Measurements from ENCODE around the gene MIX23. TPM values are rescaled to one million over a fixed set of nuclear protein-coding genes. Genes with fewer than 3 reads are reported as not detected.

The MIX23 gene
- total and polyA plus RNA-seq, 2 of the 4 experiments (the other 2 are of a cell fraction) = 10.0 to 26.7 TPM

GRCh38 chr3:122392868-122393844 is 10.1 kb upstream of the MIX23 start:
- POLR2A ChIA-PET (ENCODE audit: unreplicated experiment) = interaction anchor here (1.0 kb wide), 1 partner anchor 9 kb away, joined by 5 read pairs; the partner anchor contains the start of gene FAM162A

More at GRCh38 chr3:122392868-122393844, 10.1 kb upstream of the MIX23 start:
- H3K36me3 ChIP-seq (ENCODE audit: control insufficient read depth, insufficient read depth, low read length) = no peaks in the 10 kb centered on the region; the same call in 1 of the 2 replicates
- ATAC-seq (ENCODE audit: low read depth) (peak; percentile 55; the same call in 1 of the 2 replicates), DNase-seq (peak; percentile 66)
- intact Hi-C loops (cut with micrococcal nuclease) (loop anchor here (1.0 to 5.0 kb wide), 3 partner anchors 169 to 635 kb away; partner anchors contain the start of genes DTX3L and PARP9), in situ Hi-C loops (cut with MboI; ENCODE audit: low sequenced_read_pairs) (loop anchor here (10.0 kb wide), 1 partner anchor 282 kb away; no protein-coding TSS in a partner anchor), dilution Hi-C loops (cut with HindIII; ENCODE audit: low sequenced_read_pairs, unreplicated experiment) (no loop called here)
- peak overlapping the region; percentile 87; the same call in 1 of the 2 replicates for H2BK120ac ChIP-seq (ENCODE audit: low read depth, low read length)
- no peak overlapping the region for H3K4me2 ChIP-seq (ENCODE audit: low read depth, low read length)
- H3K4me1 ChIP-seq (ENCODE audit: control insufficient read depth, insufficient read depth, low read length) = peaks cover 5% of the 10 kb centered on the region
- BruUV-seq (replicated peaks) = no TSS peak
- no peak overlapping the region for H3K56ac ChIP-seq (ENCODE audit: extremely low read depth, insufficient read depth, low read length)
- 0 out of 2 replicates have a peak overlapping the region, but pooled peaks have one; percentile 50 for H3K14ac ChIP-seq (replicated peaks; ENCODE audit: low read depth, low read length)
- H3K9ac ChIP-seq (ENCODE audit: low read depth, low read length) = no peak overlapping the region
- peak overlapping the region in 1 of 2 experiments; percentile 94; a peak in 3 of 4 replicates for H4K8ac ChIP-seq (ENCODE audit: low read depth in 2 of 2, low read length in 2 of 2)
- H2AFZ ChIP-seq (replicated peaks; ENCODE audit: low read length, poor library complexity) = no peak overlapping the region
- H3K9me3 ChIP-seq (ENCODE audit: control insufficient read depth, insufficient read depth, low read length) = no peaks in the 10 kb centered on the region
- H2AK5ac ChIP-seq (ENCODE audit: low read depth, low read length) = no peak overlapping the region
- H4K20me1 ChIP-seq (ENCODE audit: insufficient read depth, low read length) = no peaks in the 10 kb centered on the region
- H3K23ac ChIP-seq (ENCODE audit: low read depth, low read length) = no peak overlapping the region
- H3K27ac ChIP-seq (ENCODE audit: insufficient read depth, low read length) = no peak overlapping the region
- peak overlapping the region; percentile 72; the same call in 1 of the 2 replicates for H3K4ac ChIP-seq (ENCODE audit: low read depth, low read length)
- H3K79me1 ChIP-seq (ENCODE audit: low read depth in 1 of 2, low read length in 2 of 2) = peaks cover 0 to 3% of the 10 kb centered on the region in 2 experiments; a peak in 2 of 4 replicates
- no peak overlapping the region for H4K91ac ChIP-seq (ENCODE audit: insufficient read depth, low read depth, low read length)
- H3K27me3 ChIP-seq (ENCODE audit: control insufficient read depth, insufficient read depth, low read length) = no peaks in the 10 kb centered on the region
- H4K5ac ChIP-seq (ENCODE audit: low read depth, low read length) = peak overlapping the region; percentile 83; the same call in 1 of the 2 replicates
- peak overlapping the region; percentile 39; the same call in 1 of the 2 replicates for H2BK20ac ChIP-seq (ENCODE audit: low read depth, low read length)
- WGBS, 2 experiments (ENCODE audit: extremely low coverage in 2 of 2, insufficient read length in 1 of 2) = 33% methylated on average over 1 of the region's 2 CpGs; no CpG with 5 or more reads in 1 of the 2 experiments
- CTCF ChIA-PET = interaction anchor here (0.6 to 2.0 kb wide), 3 partner anchors 9 to 255 kb away, joined by 5 to 14 read pairs (median 6); partner anchors contain the start of gene FAM162A
- H3K4me3 ChIP-seq (ENCODE audit: insufficient read depth, low read depth, low read length) = no peak overlapping the region
- H3K9me1 ChIP-seq (ENCODE audit: insufficient read depth, low read length) = no peaks in the 10 kb centered on the region
- no peak overlapping the region for H2AK9ac ChIP-seq (replicated peaks; ENCODE audit: low read depth, low read length, poor library complexity)
- TF ChIP-seq CEBPB (IDR thresholded peaks at IDR 0.05; ENCODE audit: low read depth, low read length) (no peak), CTCF (conservative IDR thresholded peaks at IDR 0.05; ENCODE audit: low read depth, low read length) (peak; percentile 74), RAD21 (IDR thresholded peaks at IDR 0.05; ENCODE audit: low read length) (peak; percentile 71), SMC3 (IDR thresholded peaks at IDR 0.05; ENCODE audit: low read depth, low read length) (peak; percentile 44)
- peak overlapping the region; percentile 80 for H2BK5ac ChIP-seq (ENCODE audit: low read depth, low read length, poor library complexity, severe bottlenecking)
- H3K18ac ChIP-seq (ENCODE audit: low read depth, low read length) = peak overlapping the region; percentile 98; the same call in 1 of the 2 replicates
- H2BK15ac ChIP-seq (ENCODE audit: low read depth, low read length) = no peak overlapping the region
